ENCODE data around the gene EXOC2.

EXOC2 gene

DNA sequence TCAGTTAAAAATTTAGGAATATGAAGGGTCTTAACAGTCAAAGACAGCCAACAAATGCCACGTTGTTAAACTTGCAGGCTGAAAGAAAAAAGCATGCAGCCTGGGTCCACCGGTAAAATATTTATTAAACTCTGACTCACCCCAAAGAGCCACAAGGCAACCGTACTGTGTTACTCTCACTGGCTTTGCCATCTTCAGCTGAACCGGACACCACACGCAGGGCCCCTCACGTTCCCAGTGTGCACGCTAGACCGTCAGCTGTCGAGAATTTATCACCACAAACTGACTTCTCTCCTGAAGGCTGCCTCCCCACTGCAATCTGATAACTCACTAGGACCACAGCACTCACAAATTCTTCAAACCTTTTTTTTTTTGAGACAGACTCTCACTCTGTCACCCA is 66.7 kb downstream of the EXOC2 start:
- no peak for TF ChIP-seq SIN3A (IDR thresholded peaks at IDR 0.05; ENCODE audit: borderline replicate concordance, insufficient read depth, low read length)
- no peak for TF ChIP-seq REST (IDR thresholded peaks at IDR 0.05; ENCODE audit: insufficient read depth in 1 of 2, low read depth in 2 of 2, low read length in 2 of 2)
- TF ChIP-seq TAF1 (IDR thresholded peaks at IDR 0.05; ENCODE audit: borderline replicate concordance, insufficient read depth, low read length), result no peak
- TF ChIP-seq POLR2AphosphoS5 (IDR thresholded peaks at IDR 0.05; ENCODE audit: low read depth, low read length), result no peak
- no peak for TF ChIP-seq FOXP2 (optimal IDR thresholded peaks at IDR 0.05; ENCODE audit: borderline replicate concordance, extremely low read depth, extremely low read length, insufficient read depth)

DNA sequence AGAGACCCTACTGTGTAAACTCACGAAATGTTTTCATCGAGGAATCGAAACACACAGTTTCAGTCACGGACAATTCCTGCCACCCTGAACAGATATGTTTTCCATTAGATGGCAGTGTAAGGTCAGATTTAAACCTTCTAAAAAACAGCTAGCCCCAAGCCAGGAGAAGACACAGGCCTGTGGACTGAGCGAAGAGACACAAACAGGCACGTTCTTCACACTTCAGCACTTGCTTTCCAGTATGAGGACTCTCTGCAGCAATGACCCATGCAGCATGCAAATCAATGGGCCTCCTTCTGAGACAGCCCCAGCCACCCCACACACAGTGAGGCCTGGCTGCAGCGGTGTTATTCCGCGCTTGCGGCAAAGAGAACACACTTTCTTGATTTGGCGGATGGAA is 68.0 kb downstream of the EXOC2 start:
- no peak for TF ChIP-seq TAF1 (IDR thresholded peaks at IDR 0.05; ENCODE audit: borderline replicate concordance, insufficient read depth, low read length)
- TF ChIP-seq REST (IDR thresholded peaks at IDR 0.05; ENCODE audit: insufficient read depth in 1 of 2, low read depth in 2 of 2, low read length in 2 of 2), result no peak
- no peak for TF ChIP-seq SIN3A (IDR thresholded peaks at IDR 0.05; ENCODE audit: borderline replicate concordance, insufficient read depth, low read length)

GRCh38 chr6:622462-622861 is 70.5 kb downstream of the EXOC2 start:
- TF ChIP-seq TAF1 (IDR thresholded peaks at IDR 0.05; ENCODE audit: borderline replicate concordance, insufficient read depth, low read length) (no peak), REST (IDR thresholded peaks at IDR 0.05; ENCODE audit: insufficient read depth in 1 of 2, low read depth in 2 of 2, low read length in 2 of 2) (no peak), POLR2AphosphoS5 (IDR thresholded peaks at IDR 0.05; ENCODE audit: low read depth, low read length) (no peak), SIN3A (IDR thresholded peaks at IDR 0.05; ENCODE audit: borderline replicate concordance, insufficient read depth, low read length) (no peak), FOXP2 (optimal IDR thresholded peaks at IDR 0.05; ENCODE audit: borderline replicate concordance, extremely low read depth, extremely low read length, insufficient read depth) (no peak)

GRCh38 chr6:621931-622330 is 71.0 kb downstream of the EXOC2 start:
- TF ChIP-seq FOXP2 (optimal IDR thresholded peaks at IDR 0.05; ENCODE audit: borderline replicate concordance, extremely low read depth, extremely low read length, insufficient read depth) (no peak), TAF1 (IDR thresholded peaks at IDR 0.05; ENCODE audit: borderline replicate concordance, insufficient read depth, low read length) (no peak), POLR2AphosphoS5 (IDR thresholded peaks at IDR 0.05; ENCODE audit: low read depth, low read length) (no peak), REST (IDR thresholded peaks at IDR 0.05; ENCODE audit: insufficient read depth in 1 of 2, low read depth in 2 of 2, low read length in 2 of 2) (no peak), SIN3A (IDR thresholded peaks at IDR 0.05; ENCODE audit: borderline replicate concordance, insufficient read depth, low read length) (no peak)

- no peak for TF ChIP-seq REST (IDR thresholded peaks at IDR 0.05; ENCODE audit: insufficient read depth in 1 of 2, low read depth in 2 of 2, low read length in 2 of 2)
- TF ChIP-seq SIN3A (IDR thresholded peaks at IDR 0.05; ENCODE audit: borderline replicate concordance, insufficient read depth, low read length), result no peak
- TF ChIP-seq FOXP2 (optimal IDR thresholded peaks at IDR 0.05; ENCODE audit: borderline replicate concordance, extremely low read depth, extremely low read length, insufficient read depth), result no peak
- no peak for TF ChIP-seq POLR2AphosphoS5 (IDR thresholded peaks at IDR 0.05; ENCODE audit: low read depth, low read length)
- TF ChIP-seq TAF1 (IDR thresholded peaks at IDR 0.05; ENCODE audit: borderline replicate concordance, insufficient read depth, low read length), result no peak
Observed at GRCh38 chr6:620950-621349, 72.0 kb downstream of the EXOC2 start.
